ENCODE measurements around the gene VPS39.

Gene VPS39

DNA sequence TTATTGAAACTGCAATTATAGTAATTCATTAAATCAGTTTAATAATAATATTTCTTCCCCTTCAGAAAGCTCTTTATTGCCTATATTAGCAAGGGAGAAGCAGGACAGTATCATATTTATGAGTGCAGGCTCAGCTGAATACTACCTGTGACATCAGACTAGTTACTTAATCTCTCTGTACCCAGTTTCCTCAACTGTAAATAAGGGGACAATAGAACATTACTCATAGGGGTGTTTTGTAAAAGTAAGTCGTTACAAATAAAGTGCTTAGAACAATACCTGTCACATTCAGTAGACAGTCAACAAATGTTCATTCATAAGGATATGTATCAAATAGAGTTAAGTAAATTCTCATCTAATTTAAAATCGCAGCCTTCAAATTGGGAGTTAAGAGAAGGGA lies 12.1 kb upstream of the VPS39 start:
- Histone ChIP-seq H3K27me3 (ENCODE audit: insufficient read depth, poor library complexity, severe bottlenecking) (no peaks in the 10 kb centered on the region), H3K4me3 (replicated peaks; ENCODE audit: insufficient read depth, low read length) (no peak overlapping the region), H3K27ac (replicated peaks) (no peak overlapping the region)
- TF ChIP-seq GABPA (IDR thresholded peaks at IDR 0.05; ENCODE audit: low read depth) (no peak), SPI1 (IDR thresholded peaks at IDR 0.05; ENCODE audit: borderline replicate concordance, low read depth) (no peak), POLR2AphosphoS5 (IDR thresholded peaks at IDR 0.05; ENCODE audit: low read depth) (no peak)
- TF ChIP-seq, protein P1, sequence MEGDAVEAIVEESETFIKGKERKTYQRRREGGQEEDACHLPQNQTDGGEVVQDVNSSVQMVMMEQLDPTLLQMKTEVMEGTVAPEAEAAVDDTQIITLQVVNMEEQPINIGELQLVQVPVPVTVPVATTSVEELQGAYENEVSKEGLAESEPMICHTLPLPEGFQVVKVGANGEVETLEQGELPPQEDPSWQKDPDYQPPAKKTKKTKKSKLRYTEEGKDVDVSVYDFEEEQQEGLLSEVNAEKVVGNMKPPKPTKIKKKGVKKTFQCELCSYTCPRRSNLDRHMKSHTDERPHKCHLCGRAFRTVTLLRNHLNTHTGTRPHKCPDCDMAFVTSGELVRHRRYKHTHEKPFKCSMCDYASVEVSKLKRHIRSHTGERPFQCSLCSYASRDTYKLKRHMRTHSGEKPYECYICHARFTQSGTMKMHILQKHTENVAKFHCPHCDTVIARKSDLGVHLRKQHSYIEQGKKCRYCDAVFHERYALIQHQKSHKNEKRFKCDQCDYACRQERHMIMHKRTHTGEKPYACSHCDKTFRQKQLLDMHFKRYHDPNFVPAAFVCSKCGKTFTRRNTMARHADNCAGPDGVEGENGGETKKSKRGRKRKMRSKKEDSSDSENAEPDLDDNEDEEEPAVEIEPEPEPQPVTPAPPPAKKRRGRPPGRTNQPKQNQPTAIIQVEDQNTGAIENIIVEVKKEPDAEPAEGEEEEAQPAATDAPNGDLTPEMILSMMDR (IDR thresholded peaks at IDR 0.05; ENCODE audit: insufficient read depth, low read length), result no peak
- TF ChIP-seq, protein P2, sequence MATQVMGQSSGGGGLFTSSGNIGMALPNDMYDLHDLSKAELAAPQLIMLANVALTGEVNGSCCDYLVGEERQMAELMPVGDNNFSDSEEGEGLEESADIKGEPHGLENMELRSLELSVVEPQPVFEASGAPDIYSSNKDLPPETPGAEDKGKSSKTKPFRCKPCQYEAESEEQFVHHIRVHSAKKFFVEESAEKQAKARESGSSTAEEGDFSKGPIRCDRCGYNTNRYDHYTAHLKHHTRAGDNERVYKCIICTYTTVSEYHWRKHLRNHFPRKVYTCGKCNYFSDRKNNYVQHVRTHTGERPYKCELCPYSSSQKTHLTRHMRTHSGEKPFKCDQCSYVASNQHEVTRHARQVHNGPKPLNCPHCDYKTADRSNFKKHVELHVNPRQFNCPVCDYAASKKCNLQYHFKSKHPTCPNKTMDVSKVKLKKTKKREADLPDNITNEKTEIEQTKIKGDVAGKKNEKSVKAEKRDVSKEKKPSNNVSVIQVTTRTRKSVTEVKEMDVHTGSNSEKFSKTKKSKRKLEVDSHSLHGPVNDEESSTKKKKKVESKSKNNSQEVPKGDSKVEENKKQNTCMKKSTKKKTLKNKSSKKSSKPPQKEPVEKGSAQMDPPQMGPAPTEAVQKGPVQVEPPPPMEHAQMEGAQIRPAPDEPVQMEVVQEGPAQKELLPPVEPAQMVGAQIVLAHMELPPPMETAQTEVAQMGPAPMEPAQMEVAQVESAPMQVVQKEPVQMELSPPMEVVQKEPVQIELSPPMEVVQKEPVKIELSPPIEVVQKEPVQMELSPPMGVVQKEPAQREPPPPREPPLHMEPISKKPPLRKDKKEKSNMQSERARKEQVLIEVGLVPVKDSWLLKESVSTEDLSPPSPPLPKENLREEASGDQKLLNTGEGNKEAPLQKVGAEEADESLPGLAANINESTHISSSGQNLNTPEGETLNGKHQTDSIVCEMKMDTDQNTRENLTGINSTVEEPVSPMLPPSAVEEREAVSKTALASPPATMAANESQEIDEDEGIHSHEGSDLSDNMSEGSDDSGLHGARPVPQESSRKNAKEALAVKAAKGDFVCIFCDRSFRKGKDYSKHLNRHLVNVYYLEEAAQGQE (IDR thresholded peaks at IDR 0.05; ENCODE audit: insufficient replicate concordance, low read depth), result no peak
- DNase-seq (ENCODE audit: low read depth in 1 of 2, low spot score in 1 of 2), result no peak

DNA sequence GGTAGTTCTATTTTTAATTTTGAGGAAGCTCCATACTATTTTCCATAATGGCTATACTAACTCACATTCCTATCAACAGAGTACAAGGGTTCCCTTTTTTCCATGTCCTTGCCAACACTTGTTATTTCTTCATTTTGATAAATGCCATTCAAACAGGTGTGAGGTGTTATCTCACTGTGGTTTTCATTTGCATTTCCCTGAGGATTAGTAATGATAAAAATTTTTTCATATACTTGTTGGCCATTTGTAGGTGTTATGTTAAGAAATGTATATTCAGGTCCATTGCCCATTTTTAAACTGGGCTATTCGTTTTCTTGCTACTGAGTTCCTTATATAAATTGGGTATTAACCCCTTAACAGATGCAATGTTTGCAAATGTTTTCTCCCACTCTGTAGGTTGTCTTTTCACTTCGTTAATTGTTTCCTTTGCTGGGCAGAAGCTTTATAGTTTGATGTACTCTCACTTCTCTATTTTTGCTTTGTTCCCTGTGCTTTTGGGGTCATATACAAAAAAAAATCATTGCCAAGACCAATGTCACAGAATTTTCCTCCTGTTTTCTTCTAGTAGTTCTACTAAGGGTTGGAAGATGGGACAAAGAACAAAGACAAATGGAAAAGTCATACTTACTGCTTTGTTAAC lies 11.0 kb upstream of the VPS39 start:
- no peak overlapping the region for H3K27ac ChIP-seq (replicated peaks)

DNA sequence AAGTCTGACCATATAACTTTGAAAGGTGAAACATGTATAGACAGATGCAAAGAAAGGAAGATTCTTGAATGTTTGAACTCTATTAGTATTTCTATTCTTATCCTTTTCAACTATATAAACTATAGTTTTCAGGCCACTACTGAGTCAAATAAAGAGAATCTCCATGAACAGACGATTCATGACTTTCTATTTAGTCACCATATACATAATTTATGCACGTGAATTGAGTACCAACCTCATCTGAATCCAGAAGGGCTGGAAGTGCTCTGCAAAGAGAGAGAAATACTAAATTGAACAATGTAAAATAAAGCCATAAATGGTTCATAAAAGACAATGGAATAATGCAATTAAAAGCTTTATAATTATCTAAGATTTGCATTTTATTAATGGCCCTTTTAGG lies 9.5 kb upstream of the VPS39 start:
- Histone ChIP-seq H3K27me3 (ENCODE audit: insufficient read depth, poor library complexity, severe bottlenecking) (no peaks in the 10 kb centered on the region), H3K27ac (replicated peaks) (no peak overlapping the region), H3K4me3 (replicated peaks; ENCODE audit: insufficient read depth, low read length) (no peak overlapping the region)
- TF ChIP-seq, protein P2 (IDR thresholded peaks at IDR 0.05; ENCODE audit: insufficient replicate concordance, low read depth), result no peak
- no peak for TF ChIP-seq GABPA (IDR thresholded peaks at IDR 0.05; ENCODE audit: low read depth)
- TF ChIP-seq, protein P1 (IDR thresholded peaks at IDR 0.05; ENCODE audit: insufficient read depth, low read length), result no peak
- no peak for TF ChIP-seq SPI1 (IDR thresholded peaks at IDR 0.05; ENCODE audit: borderline replicate concordance, low read depth)
- DNase-seq (ENCODE audit: low read depth in 1 of 2, low spot score in 1 of 2), result no peak

More for the DNA sequence above, 11.0 kb upstream of the VPS39 start:
- no peak overlapping the region for H3K4me3 ChIP-seq (replicated peaks; ENCODE audit: insufficient read depth, low read length)
- H3K27me3 ChIP-seq (ENCODE audit: insufficient read depth, poor library complexity, severe bottlenecking), result no peaks in the 10 kb centered on the region
- no peak for DNase-seq (ENCODE audit: low read depth in 1 of 2, low spot score in 1 of 2)
- TF ChIP-seq GABPA (IDR thresholded peaks at IDR 0.05; ENCODE audit: low read depth), result no peak
- TF ChIP-seq SPI1 (IDR thresholded peaks at IDR 0.05; ENCODE audit: borderline replicate concordance, low read depth), result no peak
- no peak for TF ChIP-seq POLR2AphosphoS5 (IDR thresholded peaks at IDR 0.05; ENCODE audit: low read depth)
- TF ChIP-seq, protein P1 (IDR thresholded peaks at IDR 0.05; ENCODE audit: insufficient read depth, low read length), result no peak
- TF ChIP-seq, protein P2 (IDR thresholded peaks at IDR 0.05; ENCODE audit: insufficient replicate concordance, low read depth), result no peak

Data from HL-60 (cell line).